HEK293 (cell line): ENCODE measurements around the gene ZSCAN16.

Source experiments
- TCF7L2 ChIP-seq: IDR thresholded peaks from 2 replicates; pipeline ENCODE4 v1.6.1; 2011; ENCODE audit warnings: low read depth, mild to moderate bottlenecking, inconsistent platforms, low read length, moderate library complexity, borderline replicate concordance
- ZNF23 ChIP-seq: fragments of 450-650 bp; formaldehyde crosslinking; IDR thresholded peaks from 2 replicates; pipeline ENCODE4 v1.5.1; 2016; ENCODE audit warnings: missing biosample characterization, missing genetic modification characterization, borderline replicate concordance
- TF ChIP-seq, protein P1 (sequence below): fragments of 450-650 bp; formaldehyde crosslinking; IDR thresholded peaks from 2 replicates; pipeline ENCODE4 v1.5.1; 2016; ENCODE audit warnings: missing biosample characterization, missing genetic modification characterization

DNA sequence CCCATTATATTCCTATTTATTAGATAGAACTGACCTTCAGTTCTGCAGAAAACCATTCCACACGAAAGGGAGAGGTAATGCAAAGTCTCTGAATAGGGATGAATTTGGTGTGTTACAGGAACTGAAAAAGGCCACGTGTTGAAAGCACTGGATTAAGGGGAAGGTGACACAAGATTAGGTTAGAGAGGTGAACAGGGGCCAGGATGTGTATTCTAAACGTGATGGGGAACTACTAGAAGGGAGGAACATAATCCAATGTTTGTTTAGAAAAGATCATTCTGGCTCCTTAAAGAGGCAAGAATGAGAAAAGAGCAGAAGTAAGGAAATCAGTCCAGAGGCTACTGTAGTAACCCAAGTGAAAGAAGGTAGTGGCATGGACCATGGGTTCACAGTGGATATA, 11.0 kb downstream of the ZSCAN16 start:
- TF ChIP-seq ZNF23 (tag by site-specific recombination) (no peak), TCF7L2 (no peak)
- TF ChIP-seq, protein P1, sequence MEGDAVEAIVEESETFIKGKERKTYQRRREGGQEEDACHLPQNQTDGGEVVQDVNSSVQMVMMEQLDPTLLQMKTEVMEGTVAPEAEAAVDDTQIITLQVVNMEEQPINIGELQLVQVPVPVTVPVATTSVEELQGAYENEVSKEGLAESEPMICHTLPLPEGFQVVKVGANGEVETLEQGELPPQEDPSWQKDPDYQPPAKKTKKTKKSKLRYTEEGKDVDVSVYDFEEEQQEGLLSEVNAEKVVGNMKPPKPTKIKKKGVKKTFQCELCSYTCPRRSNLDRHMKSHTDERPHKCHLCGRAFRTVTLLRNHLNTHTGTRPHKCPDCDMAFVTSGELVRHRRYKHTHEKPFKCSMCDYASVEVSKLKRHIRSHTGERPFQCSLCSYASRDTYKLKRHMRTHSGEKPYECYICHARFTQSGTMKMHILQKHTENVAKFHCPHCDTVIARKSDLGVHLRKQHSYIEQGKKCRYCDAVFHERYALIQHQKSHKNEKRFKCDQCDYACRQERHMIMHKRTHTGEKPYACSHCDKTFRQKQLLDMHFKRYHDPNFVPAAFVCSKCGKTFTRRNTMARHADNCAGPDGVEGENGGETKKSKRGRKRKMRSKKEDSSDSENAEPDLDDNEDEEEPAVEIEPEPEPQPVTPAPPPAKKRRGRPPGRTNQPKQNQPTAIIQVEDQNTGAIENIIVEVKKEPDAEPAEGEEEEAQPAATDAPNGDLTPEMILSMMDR, result no peak
